A549 (cell line): ENCODE results near the gene CD70. TPM values are rescaled to one million over a fixed set of nuclear protein-coding genes. Genes with fewer than 3 reads are reported as not detected.
A peak's percentile ranks its signal among the peaks of the same experiment; 100 is the strongest.

ENCODE experiments used
- ATAC-seq, 2 experiments: fragments of 200-7000 bp in 1 of 2; fragments of >200 bp in 1 of 2; cut with Nextera tagmentation in 1 of 2; cut with Tn5 transposase in 1 of 2; 3 replicates each; pipeline versions ENCODE4 v1.8.0 to v1.9.1; 2018 to 2020; ENCODE audit warnings: mild to moderate bottlenecking in 1 of 2, moderate library complexity in 1 of 2
- CTCF ChIA-PET: fragments of 300-600 bp; sonication (Branson Sonifier 250); formaldehyde crosslinking; extraction: SDS; loops from one replicate; lab custom pipeline; 2021; ENCODE audit warnings: antibody characterized with exemption, inconsistent platforms; lab: Yijun Ruan, JAX
- POLR2A ChIA-PET: fragments of 350-600 bp; formaldehyde crosslinking; extraction: SDS; loops from one replicate; lab custom pipeline; 2021; ENCODE audit warnings: antibody characterized with exemption, inconsistent platforms; lab: Yijun Ruan, JAX
- DNase-seq, 2 experiments: peaks; one replicate each; pipeline versions ENCODE4 v3.0.0 to v3.0.0-alpha.2; 2011 to 2016; ENCODE audit warnings: low read depth in 1 of 2, low spot score in 1 of 2
- FAIRE-seq: peaks from 2 replicates; lab custom pipeline; 2011; peaks lifted over from hg19 to GRCh38; lab: Jason Lieb, UNC
- H3K27ac ChIP-seq, 2 experiments: fragments of >200 bp; sonication (Bioruptor Twin); formaldehyde crosslinking; 3 replicates each; pipeline ENCODE4 v1.5.1; 2016 to 2017
- H3K4me1 ChIP-seq: fragments of >200 bp; sonication (Bioruptor Twin); formaldehyde crosslinking; 3 replicates; pipeline ENCODE4 v1.6.1; 2016
- H3K4me2 ChIP-seq: fragments of >200 bp; sonication (Bioruptor Twin); formaldehyde crosslinking; 3 replicates; pipeline ENCODE4 v1.6.1; 2016
- H3K4me3 ChIP-seq: fragments of >200 bp; sonication (Bioruptor Twin); formaldehyde crosslinking; 3 replicates; pipeline ENCODE4 v1.5.1; 2016
- H3K9me3 ChIP-seq: fragments of >200 bp; sonication (Bioruptor Twin); formaldehyde crosslinking; 3 replicates; pipeline ENCODE4 v1.6.1; 2016
- EHF ChIP-seq: fragments of 250-450 bp; sonication (Bioruptor Pico); IDR thresholded peaks from 2 replicates; pipeline ENCODE4 v1.5.0; 2020; ENCODE audit warnings: mild to moderate bottlenecking
- EP300 ChIP-seq, 2 experiments: fragments of >200 bp; sonication (Bioruptor Twin); formaldehyde crosslinking; IDR thresholded peaks; 2 replicates in 1 of 2; 3 replicates in 1 of 2; pipeline ENCODE4 v1.6.1; 2016 to 2017
- FOSB ChIP-seq: fragments of 250-450 bp; sonication (Bioruptor Pico); IDR thresholded peaks from 2 replicates; pipeline ENCODE4 v1.5.0; 2020; ENCODE audit warnings: mild to moderate bottlenecking, moderate library complexity
- FOSL2 ChIP-seq, 2 experiments: fragments of 450-650 bp in 1 of 2; fragments of >200 bp in 1 of 2; sonication (Bioruptor Twin) in 1 of 2; formaldehyde crosslinking; IDR thresholded peaks; 2 replicates each; pipeline versions ENCODE4 v1.5.0 to v1.6.1; 2016 to 2020; ENCODE audit warnings: mild to moderate bottlenecking in 1 of 2, moderate library complexity in 1 of 2
- MAZ ChIP-seq: fragments of 150-350 bp; IDR thresholded peaks from 2 replicates; pipeline ENCODE4 v1.6.1; 2014; ENCODE audit warnings: antibody characterized with exemption, low read depth, low read length, borderline replicate concordance
- MYC ChIP-seq: IDR thresholded peaks from 2 replicates; pipeline ENCODE4 v1.6.1; 2012; ENCODE audit warnings: mild to moderate bottlenecking, inconsistent platforms, low read length, improper control_type of control experiment, borderline replicate concordance
- NR3C1 ChIP-seq: fragments of >200 bp; sonication (Bioruptor Twin); formaldehyde crosslinking; IDR thresholded peaks from 3 replicates; pipeline ENCODE4 v1.6.1; 2017
- PBX3 ChIP-seq: IDR thresholded peaks from 2 replicates; pipeline ENCODE4 v1.6.1; 2012
- POLR2AphosphoS2 ChIP-seq: conservative IDR thresholded peaks from 2 replicates; pipeline ENCODE4 v1.6.1; 2012; ENCODE audit warnings: low read length, improper control_type of control experiment, inconsistent platforms
- RFX5 ChIP-seq: fragments of 450-650 bp; IDR thresholded peaks from 2 replicates; pipeline ENCODE4 v1.7.1; 2014; ENCODE audit warnings: antibody characterized with exemption, mild to moderate bottlenecking, moderate library complexity
- SMC3 ChIP-seq: fragments of >200 bp; sonication (Bioruptor Twin); formaldehyde crosslinking; IDR thresholded peaks from 3 replicates; pipeline ENCODE4 v1.6.1; 2018; ENCODE audit warnings: inconsistent platforms
- SREBF2 ChIP-seq: fragments of 450-650 bp; IDR thresholded peaks from 2 replicates; pipeline ENCODE4 v1.6.1; 2014; ENCODE audit warnings: mild to moderate bottlenecking, moderate library complexity
- TFCP2L1 ChIP-seq: fragments of 250-450 bp; sonication (Bioruptor Pico); IDR thresholded peaks from 2 replicates; pipeline ENCODE4 v1.5.0; 2021; ENCODE audit warnings: mild to moderate bottlenecking
- ZFP36 ChIP-seq: fragments of 450-650 bp; IDR thresholded peaks from 2 replicates; pipeline ENCODE4 v1.6.1; 2014; ENCODE audit warnings: borderline replicate concordance; ENCODE audit not compliant: partially characterized antibody
- ZNF302 ChIP-seq: fragments of 250-450 bp; sonication (Bioruptor Pico); IDR thresholded peaks from 2 replicates; pipeline ENCODE4 v1.9.0; 2021; ENCODE audit warnings: inconsistent platforms, mild to moderate bottlenecking, moderate library complexity
- ZSCAN20 ChIP-seq: fragments of 250-450 bp; sonication (Bioruptor Pico); IDR thresholded peaks from 2 replicates; pipeline ENCODE4 v1.8.0; 2022; ENCODE audit warnings: mild to moderate bottlenecking, moderate library complexity
- WGBS: methylation state at CpG from one replicate; pipeline ENCODE4 v1.1.6; 2017; ENCODE audit errors: missing lambda C conversion rate; 5-methylcytosine and 5-hydroxymethylcytosine counted together
- polyA plus RNA-seq, 4 experiments: library from polyadenylated mRNA; depleted of rRNA in 3 of 4; stranded (reverse); fragments of >200 nt; fragmentation: RNase III in 1 of 4; extraction: RNeasy Plus Mini Kit Qiagen cat#74134 plus additional on column Dnase treatment in 1 of 4; gene quantifications; 2 replicates in 3 of 4; 3 replicates in 1 of 4; pipeline ENCODE4 v1.2.3, GENCODE V29; 2011 to 2017
- TF ChIP-seq, protein P1 (sequence below): fragments of >200 bp; sonication (Bioruptor Twin); formaldehyde crosslinking; IDR thresholded peaks from 3 replicates; pipeline ENCODE4 v1.6.1; 2016
- TF ChIP-seq, protein P2 (sequence below): fragments of 450-650 bp; IDR thresholded peaks from 2 replicates; pipeline ENCODE4 v1.6.1; 2014; ENCODE audit warnings: antibody characterized with exemption
- TF ChIP-seq, protein P3 (sequence below): fragments of 200-600 bp; sonication (generic); IDR thresholded peaks from 2 replicates; pipeline ENCODE4 v1.6.1; 2016; ENCODE audit warnings: antibody characterized with exemption, mild to moderate bottlenecking, moderate library complexity

Gene CD70
- polyA plus RNA-seq, 2 of the 4 experiments (the other 2 are of a cell fraction) = 7.7 to 35.7 TPM

DNA sequence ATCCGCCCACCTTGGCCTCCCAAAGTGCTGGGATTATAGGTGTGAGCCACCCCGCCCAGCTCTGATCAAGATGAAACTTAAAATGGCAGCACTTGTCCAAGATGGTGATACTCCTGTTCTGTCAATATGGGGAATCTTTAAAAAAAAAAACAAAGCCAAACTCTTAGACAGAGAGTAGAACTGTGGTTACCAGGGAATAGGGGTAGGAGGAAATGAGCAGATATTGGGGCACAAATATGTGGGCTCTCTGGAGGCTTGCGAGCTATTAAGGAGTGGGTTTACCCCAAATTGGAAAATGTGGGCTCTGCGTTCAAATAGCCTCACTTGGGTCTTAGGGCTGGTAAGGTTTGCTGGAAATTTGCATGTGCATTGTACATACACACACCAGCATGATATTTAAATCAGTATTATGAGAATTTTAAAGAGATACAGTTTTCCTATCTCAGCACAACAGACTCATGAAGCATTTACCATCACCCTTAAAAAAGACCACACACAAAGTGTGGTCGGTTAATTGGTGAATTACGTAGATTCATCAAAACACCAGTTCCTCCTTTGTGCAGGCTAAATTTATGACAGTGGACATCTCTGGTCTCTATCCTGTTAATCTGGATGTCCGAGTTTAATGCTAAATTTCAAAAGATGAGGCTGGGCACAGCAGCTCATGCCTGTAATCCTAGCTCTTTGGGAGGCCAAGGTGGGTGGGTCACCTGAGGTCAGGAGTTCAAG, 11.3 kb downstream of the CD70 start:
- peak overlapping the region; percentile 62 for H3K4me2 ChIP-seq
- no peak for ATAC-seq
- H3K4me3 ChIP-seq = no peak overlapping the region
- CTCF ChIA-PET = interaction anchor here (0.6 to 0.9 kb wide), 4 partner anchors 9 to 601 kb away, joined by 3 to 4 read pairs (median 3); no protein-coding TSS in a partner anchor
- H3K4me1 ChIP-seq = peaks cover 47% of the 10 kb centered on the region
- POLR2A ChIA-PET = interaction anchor here (0.9 kb wide), 1 partner anchor 49 kb away, joined by 12 read pairs; the partner anchor contains the start of gene TNFSF9
- no peak for FAIRE-seq
- WGBS = 90% methylated on average over 6 of the region's 7 CpGs
- peak overlapping the region; percentile 73 to 87 for H3K27ac ChIP-seq
- H3K9me3 ChIP-seq = no peaks in the 10 kb centered on the region
- TF ChIP-seq EP300 (IDR thresholded peaks at IDR 0.05) (no peak), SMC3 (no peak), EHF (CRISPR knock-in tag) (no peak), FOSL2 (IDR thresholded peaks at IDR 0.05) (no peak), FOSL2 (CRISPR knock-in tag; IDR thresholded peaks at IDR 0.05) (no peak), ZSCAN20 (CRISPR knock-in tag) (no peak), TFCP2L1 (CRISPR knock-in tag) (no peak), MAZ (no peak), SREBF2 (no peak), ZNF302 (CRISPR knock-in tag) (no peak), RFX5 (no peak), ZFP36 (no peak), FOSB (no peak), POLR2AphosphoS2 (no peak), NR3C1 (no peak), MYC (no peak), PBX3 (no peak)
- TF ChIP-seq, protein P1, sequence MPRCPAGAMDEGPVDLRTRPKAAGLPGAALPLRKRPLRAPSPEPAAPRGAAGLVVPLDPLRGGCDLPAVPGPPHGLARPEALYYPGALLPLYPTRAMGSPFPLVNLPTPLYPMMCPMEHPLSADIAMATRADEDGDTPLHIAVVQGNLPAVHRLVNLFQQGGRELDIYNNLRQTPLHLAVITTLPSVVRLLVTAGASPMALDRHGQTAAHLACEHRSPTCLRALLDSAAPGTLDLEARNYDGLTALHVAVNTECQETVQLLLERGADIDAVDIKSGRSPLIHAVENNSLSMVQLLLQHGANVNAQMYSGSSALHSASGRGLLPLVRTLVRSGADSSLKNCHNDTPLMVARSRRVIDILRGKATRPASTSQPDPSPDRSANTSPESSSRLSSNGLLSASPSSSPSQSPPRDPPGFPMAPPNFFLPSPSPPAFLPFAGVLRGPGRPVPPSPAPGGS = no peak
- TF ChIP-seq, protein P2, sequence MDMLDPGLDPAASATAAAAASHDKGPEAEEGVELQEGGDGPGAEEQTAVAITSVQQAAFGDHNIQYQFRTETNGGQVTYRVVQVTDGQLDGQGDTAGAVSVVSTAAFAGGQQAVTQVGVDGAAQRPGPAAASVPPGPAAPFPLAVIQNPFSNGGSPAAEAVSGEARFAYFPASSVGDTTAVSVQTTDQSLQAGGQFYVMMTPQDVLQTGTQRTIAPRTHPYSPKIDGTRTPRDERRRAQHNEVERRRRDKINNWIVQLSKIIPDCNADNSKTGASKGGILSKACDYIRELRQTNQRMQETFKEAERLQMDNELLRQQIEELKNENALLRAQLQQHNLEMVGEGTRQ = no peak
- TF ChIP-seq, protein P3, sequence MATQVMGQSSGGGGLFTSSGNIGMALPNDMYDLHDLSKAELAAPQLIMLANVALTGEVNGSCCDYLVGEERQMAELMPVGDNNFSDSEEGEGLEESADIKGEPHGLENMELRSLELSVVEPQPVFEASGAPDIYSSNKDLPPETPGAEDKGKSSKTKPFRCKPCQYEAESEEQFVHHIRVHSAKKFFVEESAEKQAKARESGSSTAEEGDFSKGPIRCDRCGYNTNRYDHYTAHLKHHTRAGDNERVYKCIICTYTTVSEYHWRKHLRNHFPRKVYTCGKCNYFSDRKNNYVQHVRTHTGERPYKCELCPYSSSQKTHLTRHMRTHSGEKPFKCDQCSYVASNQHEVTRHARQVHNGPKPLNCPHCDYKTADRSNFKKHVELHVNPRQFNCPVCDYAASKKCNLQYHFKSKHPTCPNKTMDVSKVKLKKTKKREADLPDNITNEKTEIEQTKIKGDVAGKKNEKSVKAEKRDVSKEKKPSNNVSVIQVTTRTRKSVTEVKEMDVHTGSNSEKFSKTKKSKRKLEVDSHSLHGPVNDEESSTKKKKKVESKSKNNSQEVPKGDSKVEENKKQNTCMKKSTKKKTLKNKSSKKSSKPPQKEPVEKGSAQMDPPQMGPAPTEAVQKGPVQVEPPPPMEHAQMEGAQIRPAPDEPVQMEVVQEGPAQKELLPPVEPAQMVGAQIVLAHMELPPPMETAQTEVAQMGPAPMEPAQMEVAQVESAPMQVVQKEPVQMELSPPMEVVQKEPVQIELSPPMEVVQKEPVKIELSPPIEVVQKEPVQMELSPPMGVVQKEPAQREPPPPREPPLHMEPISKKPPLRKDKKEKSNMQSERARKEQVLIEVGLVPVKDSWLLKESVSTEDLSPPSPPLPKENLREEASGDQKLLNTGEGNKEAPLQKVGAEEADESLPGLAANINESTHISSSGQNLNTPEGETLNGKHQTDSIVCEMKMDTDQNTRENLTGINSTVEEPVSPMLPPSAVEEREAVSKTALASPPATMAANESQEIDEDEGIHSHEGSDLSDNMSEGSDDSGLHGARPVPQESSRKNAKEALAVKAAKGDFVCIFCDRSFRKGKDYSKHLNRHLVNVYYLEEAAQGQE = no peak
- no peak for DNase-seq
